Activated T-helper 1 cell treated with anti-CD3 and anti-CD28 coated beads, Interleukin-12 subunit alpha, Interleukin-12 subunit beta, Interleukin-2, Interleukin-4 antibody, amounts not matched to agents 30 ng/mL and 10 ng/mL and 1 ng/mL, durations not matched to agents 14 hours and 24 hours and 36 hours (primary cell): ENCODE measurements around the gene MRGPRX1. TPM values are rescaled to one million over a fixed set of nuclear protein-coding genes. Genes with fewer than 3 reads are reported as not detected.

Source experiments
- DNase-seq: peaks from one replicate; pipeline ENCODE4 v3.0.0; 2021; ENCODE audit warnings: low spot score
- H3K27ac Mint-ChIP-seq: one replicate; pipeline ENCODE4 v1.8.0; 2021; ENCODE audit warnings: mild to moderate bottlenecking, mixed read lengths
- H3K27me3 Mint-ChIP-seq: one replicate; pipeline ENCODE4 v1.8.0; 2022; ENCODE audit warnings: mild to moderate bottlenecking, moderate library complexity, mixed read lengths; ENCODE audit not compliant: insufficient read depth
- H3K36me3 Mint-ChIP-seq: one replicate; pipeline ENCODE4 v1.8.0; 2021; ENCODE audit warnings: low read depth, mixed read lengths
- H3K4me1 Mint-ChIP-seq: one replicate; pipeline ENCODE4 v1.8.0; 2021; ENCODE audit warnings: low read depth, mixed read lengths
- H3K4me3 Mint-ChIP-seq: one replicate; pipeline ENCODE4 v1.8.0; 2021; ENCODE audit warnings: mild to moderate bottlenecking, moderate library complexity, mixed read lengths
- H3K9me3 Mint-ChIP-seq: one replicate; pipeline ENCODE4 v1.8.0; 2021; ENCODE audit warnings: mixed read lengths
- intact Hi-C: fragments of 100-400 bp; cut with micrococcal nuclease; formaldehyde crosslinking; loops from one replicate; pipeline ENCODE4 v1.15.1; 2024
- total RNA-seq: library from RNA; stranded (reverse); gene quantifications from 2 replicates; pipeline ENCODE4 v1.2.3, GENCODE V29; 2022

MRGPRX1 gene
- total RNA-seq = not detected in 2 replicates

- no peaks in the 10 kb centered on the region for H3K9me3 Mint-ChIP-seq
- H3K4me1 Mint-ChIP-seq = no peaks in the 10 kb centered on the region
- no peaks in the 10 kb centered on the region for H3K36me3 Mint-ChIP-seq
Observed at GRCh38 chr11:18939314-18939713, at the start of gene MRGPRX1. Gene MRGPRX1, minus strand, starts transcription at chr11:18939414. Its CDS starts 4,630 bp downstream, at chr11:18934784.

DNA sequence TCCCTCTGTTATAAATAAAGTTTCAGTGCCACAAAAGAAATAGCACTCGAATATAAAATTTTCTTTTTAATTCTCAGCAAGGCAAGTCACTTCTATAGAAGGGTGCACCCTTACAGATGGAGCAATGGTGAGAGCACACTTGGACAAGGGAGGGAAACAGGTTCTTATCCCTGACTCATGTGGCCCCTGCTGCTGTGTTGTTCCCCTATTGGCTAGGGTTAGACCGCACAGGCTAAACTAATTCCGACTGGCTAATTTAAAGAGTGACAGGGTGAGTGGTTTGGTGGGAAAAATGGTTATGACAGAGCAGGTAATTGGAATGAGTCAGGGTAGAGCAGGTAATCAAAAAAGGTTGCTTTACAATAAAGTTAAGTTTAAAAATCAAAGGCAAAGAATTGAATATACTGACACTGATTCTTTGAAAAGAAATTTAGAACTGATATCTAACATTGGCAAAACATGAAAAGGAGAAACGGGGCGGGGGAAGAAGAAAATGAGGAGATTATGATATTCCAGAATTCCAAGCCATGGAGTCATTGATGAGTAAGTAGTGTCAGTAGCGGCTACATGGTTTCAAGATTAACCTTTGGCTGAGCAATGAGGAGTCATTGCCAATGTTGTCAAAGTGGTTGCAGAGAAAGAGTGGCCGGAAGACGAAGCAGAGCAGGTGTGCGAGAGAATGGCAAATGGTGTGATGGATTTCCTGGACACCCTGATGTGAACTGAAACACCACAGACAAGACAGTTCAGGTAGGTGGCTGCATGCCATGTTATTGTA is 48.4 kb upstream of the MRGPRX1 start:
- Mint-ChIP-seq H3K36me3 (no peaks in the 10 kb centered on the region), H3K9me3 (no peaks in the 10 kb centered on the region), H3K4me1 (no peaks in the 10 kb centered on the region), H3K27me3 (peaks cover 1% of the 10 kb centered on the region), H3K4me3 (no peak overlapping the region), H3K27ac (no peak overlapping the region)
- no peak for DNase-seq
- intact Hi-C loops = no loop called here

More at GRCh38 chr11:18939314-18939713, at the start of gene MRGPRX1:
- no peak within 1 kb of the TSS for H3K27ac Mint-ChIP-seq
- H3K27me3 Mint-ChIP-seq = peaks cover 3% of the 10 kb centered on the region
- intact Hi-C loops = no loop called here
- H3K4me3 Mint-ChIP-seq = no peak within 1 kb of the TSS
- DNase-seq = no peak

GRCh38 chr11:18986744-18987143 is 47.5 kb upstream of the MRGPRX1 start:
- Mint-ChIP-seq H3K4me1 (no peaks in the 10 kb centered on the region), H3K4me3 (no peak overlapping the region), H3K36me3 (no peaks in the 10 kb centered on the region), H3K9me3 (no peaks in the 10 kb centered on the region), H3K27me3 (peaks cover 4% of the 10 kb centered on the region), H3K27ac (no peak overlapping the region)
- DNase-seq = no peak
- intact Hi-C loops = no loop called here

- Mint-ChIP-seq H3K4me1 (no peaks in the 10 kb centered on the region), H3K36me3 (no peaks in the 10 kb centered on the region), H3K9me3 (no peaks in the 10 kb centered on the region), H3K27me3 (peaks cover 6% of the 10 kb centered on the region), H3K4me3 (no peak overlapping the region), H3K27ac (no peak overlapping the region)
- DNase-seq = no peak
- intact Hi-C loops = no loop called here
Observed at GRCh38 chr11:18981897-18982296, 42.7 kb upstream of the MRGPRX1 start.

DNA sequence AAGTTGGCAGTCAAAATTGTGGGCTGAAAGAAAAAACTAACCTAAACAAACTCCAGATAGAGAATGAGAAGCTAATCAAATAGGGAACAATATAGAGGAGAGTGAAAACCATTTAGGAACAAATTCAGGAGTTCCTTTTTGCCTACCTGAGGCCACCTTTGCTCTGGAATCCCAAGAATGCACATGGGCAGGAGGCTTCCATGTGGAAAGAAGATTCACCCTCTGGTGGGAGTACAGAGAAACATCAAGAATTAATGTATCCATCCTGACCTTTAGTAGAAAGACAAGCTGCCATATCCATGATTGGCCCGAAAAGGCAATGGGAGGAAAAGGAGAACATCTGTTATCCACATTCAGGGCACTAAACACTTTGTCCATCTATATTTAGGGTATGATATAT is 35.0 kb upstream of the MRGPRX1 start:
- no peaks in the 10 kb centered on the region for H3K4me1 Mint-ChIP-seq
- H3K4me3 Mint-ChIP-seq = no peak overlapping the region
- no peaks in the 10 kb centered on the region for H3K36me3 Mint-ChIP-seq
- no peaks in the 10 kb centered on the region for H3K9me3 Mint-ChIP-seq
- no peak for DNase-seq
- intact Hi-C loops = no loop called here
- no peak overlapping the region for H3K27ac Mint-ChIP-seq
- H3K27me3 Mint-ChIP-seq = peaks cover 3% of the 10 kb centered on the region

DNA sequence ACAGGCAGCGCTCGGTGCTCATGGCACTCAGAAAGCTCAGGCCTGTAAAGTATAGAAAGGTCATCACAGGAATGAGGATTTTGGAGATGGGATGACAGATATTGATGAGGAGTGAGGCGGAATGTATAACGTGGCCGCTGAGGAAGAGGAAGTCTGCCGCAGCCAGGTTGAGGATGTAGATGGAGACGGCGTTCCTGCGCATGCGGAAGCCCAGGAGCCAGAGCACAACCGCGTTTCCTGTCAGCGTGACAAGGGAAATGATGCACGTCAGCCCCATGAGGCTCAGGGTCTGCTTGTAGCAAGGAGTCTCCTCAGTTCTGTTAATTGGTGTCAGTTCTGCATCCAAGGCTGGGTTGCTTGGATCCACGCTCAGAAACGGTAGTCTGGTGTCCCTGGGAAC is 33.1 kb upstream of the MRGPRX1 start:
- Mint-ChIP-seq H3K9me3 (no peaks in the 10 kb centered on the region), H3K4me1 (no peaks in the 10 kb centered on the region)

DNA sequence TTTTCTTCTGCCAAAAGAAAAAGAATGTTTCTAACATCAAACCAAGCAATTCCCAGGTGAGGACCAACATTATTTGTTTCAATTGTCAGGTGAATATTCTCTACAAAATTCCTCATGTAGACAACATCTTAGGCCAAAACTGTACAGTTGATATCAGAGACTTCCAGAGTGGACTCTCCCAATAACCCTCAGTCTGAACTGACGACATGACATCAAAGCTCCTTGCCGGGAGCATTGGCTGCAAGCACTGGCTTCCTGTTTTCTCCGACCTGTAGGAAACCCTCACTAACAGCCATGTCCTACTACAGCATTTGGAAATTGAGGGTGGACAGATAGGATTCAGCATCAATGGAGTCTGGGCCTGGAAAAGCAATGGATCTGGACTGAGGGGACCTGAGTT is 30.5 kb upstream of the MRGPRX1 start:
- peaks cover 2% of the 10 kb centered on the region for H3K27me3 Mint-ChIP-seq
- no peak overlapping the region for H3K27ac Mint-ChIP-seq
- no peaks in the 10 kb centered on the region for H3K4me1 Mint-ChIP-seq
- H3K4me3 Mint-ChIP-seq = no peak overlapping the region
- DNase-seq = no peak
- no peaks in the 10 kb centered on the region for H3K9me3 Mint-ChIP-seq
- H3K36me3 Mint-ChIP-seq = no peaks in the 10 kb centered on the region
- intact Hi-C loops = no loop called here

More for the DNA sequence above, 33.1 kb upstream of the MRGPRX1 start:
- no peak for DNase-seq
- no peaks in the 10 kb centered on the region for H3K27me3 Mint-ChIP-seq
- intact Hi-C loops = no loop called here
- H3K36me3 Mint-ChIP-seq = no peaks in the 10 kb centered on the region
- no peak overlapping the region for H3K4me3 Mint-ChIP-seq
- no peak overlapping the region for H3K27ac Mint-ChIP-seq

DNA sequence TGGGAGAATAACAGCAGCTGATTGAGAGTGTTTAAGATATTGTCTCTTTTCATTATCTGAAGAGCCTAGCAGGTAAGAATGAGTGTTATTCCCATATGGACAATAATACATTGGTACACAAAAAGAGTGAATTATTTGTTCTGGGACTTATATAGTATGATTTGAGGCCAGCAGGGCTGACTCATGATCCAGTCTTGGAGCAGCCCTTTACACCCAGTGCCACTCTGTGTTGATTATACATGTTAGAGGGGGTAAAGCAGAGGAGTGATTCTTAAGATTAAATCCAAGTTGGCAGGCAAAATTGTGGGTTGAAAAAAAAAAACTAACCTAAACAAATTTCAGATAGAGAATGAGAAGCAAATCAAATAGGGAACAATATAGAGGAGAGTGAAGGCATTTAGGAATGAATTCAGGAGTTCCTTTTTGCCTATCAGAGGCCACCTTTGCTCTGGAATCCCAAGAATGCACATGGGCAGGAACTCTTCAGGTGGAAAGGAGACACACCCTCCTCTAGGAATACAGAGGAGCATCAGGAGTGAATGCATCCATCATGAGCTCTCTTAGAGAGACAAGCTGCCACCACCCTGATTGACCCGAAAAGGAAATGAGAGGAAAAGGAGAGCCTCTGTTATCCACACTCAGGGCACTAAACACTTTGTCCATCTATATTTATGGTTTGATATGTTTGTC is 19.2 kb upstream of the MRGPRX1 start:
- peaks cover 4% of the 10 kb centered on the region for H3K27me3 Mint-ChIP-seq

GRCh38 chr11:18956630-18957029 is 17.4 kb upstream of the MRGPRX1 start:
- Mint-ChIP-seq H3K36me3 (no peaks in the 10 kb centered on the region), H3K4me3 (no peak overlapping the region), H3K9me3 (no peaks in the 10 kb centered on the region), H3K27ac (no peak overlapping the region), H3K4me1 (no peaks in the 10 kb centered on the region), H3K27me3 (peaks cover 4% of the 10 kb centered on the region)
- DNase-seq = no peak
- intact Hi-C loops = no loop called here

More for the DNA sequence above, 19.2 kb upstream of the MRGPRX1 start:
- Mint-ChIP-seq H3K36me3 (no peaks in the 10 kb centered on the region), H3K4me3 (no peak overlapping the region), H3K27ac (no peak overlapping the region), H3K9me3 (no peaks in the 10 kb centered on the region), H3K4me1 (no peaks in the 10 kb centered on the region)
- intact Hi-C loops = no loop called here
- DNase-seq = no peak

GRCh38 chr11:18936002-18936673 is 3.1 kb downstream of the MRGPRX1 start:
- no peaks in the 10 kb centered on the region for H3K4me1 Mint-ChIP-seq
- no peak overlapping the region for H3K4me3 Mint-ChIP-seq

GRCh38 chr11:18934195-18934814 is 4.9 kb downstream of the MRGPRX1 start:
- Mint-ChIP-seq H3K4me1 (no peaks in the 10 kb centered on the region), H3K9me3 (no peaks in the 10 kb centered on the region), H3K36me3 (no peaks in the 10 kb centered on the region), H3K27ac (no peak overlapping the region), H3K27me3 (no peaks in the 10 kb centered on the region), H3K4me3 (no peak overlapping the region)
- intact Hi-C loops = no loop called here
- no peak for DNase-seq

More at GRCh38 chr11:18936002-18936673, 3.1 kb downstream of the MRGPRX1 start:
- H3K36me3 Mint-ChIP-seq = no peaks in the 10 kb centered on the region
- no peaks in the 10 kb centered on the region for H3K27me3 Mint-ChIP-seq
- no peak overlapping the region for H3K27ac Mint-ChIP-seq
- no peaks in the 10 kb centered on the region for H3K9me3 Mint-ChIP-seq
- intact Hi-C loops = no loop called here
- no peak for DNase-seq

GRCh38 chr11:18927550-18928322 is 11.5 kb downstream of the MRGPRX1 start:
- Mint-ChIP-seq H3K4me1 (no peaks in the 10 kb centered on the region), H3K27me3 (peaks cover 6% of the 10 kb centered on the region), H3K27ac (no peak overlapping the region), H3K4me3 (no peak overlapping the region), H3K9me3 (no peaks in the 10 kb centered on the region), H3K36me3 (no peaks in the 10 kb centered on the region)
- intact Hi-C loops = no loop called here
- no peak for DNase-seq
